WTC11 (cell line): Measurements from ENCODE around the gene ATXN7.

Experiments used
- AR ChIP-seq: fragments of 250-450 bp; sonication (Bioruptor Pico); IDR thresholded peaks from 2 replicates; pipeline ENCODE4 v1.9.0; 2021; ENCODE audit warnings: mild to moderate bottlenecking
- CBFB ChIP-seq: sonication (generic); formaldehyde crosslinking; IDR thresholded peaks from 2 replicates; pipeline ENCODE4 v1.8.1; 2022; ENCODE audit warnings: mild to moderate bottlenecking, low read depth, missing genetic modification reagents
- CREB1 ChIP-seq: sonication (generic); formaldehyde crosslinking; IDR thresholded peaks from 2 replicates; pipeline ENCODE4 v1.8.0; 2023; ENCODE audit warnings: mild to moderate bottlenecking, missing genetic modification reagents
- CREM ChIP-seq: sonication (generic); formaldehyde crosslinking; IDR thresholded peaks from 2 replicates; pipeline ENCODE4 v1.8.1; 2022; ENCODE audit warnings: mild to moderate bottlenecking, missing genetic modification reagents, moderate library complexity
- CTCF ChIP-seq: fragments of 200-600 bp; IDR thresholded peaks from 2 replicates; pipeline ENCODE4 v1.8.0; 2022; ENCODE audit warnings: antibody characterized with exemption
- ESRRA ChIP-seq: sonication (generic); formaldehyde crosslinking; IDR thresholded peaks from 2 replicates; pipeline ENCODE4 v1.8.1; 2022; ENCODE audit warnings: mild to moderate bottlenecking, missing genetic modification reagents, borderline replicate concordance
- MAX ChIP-seq: sonication (generic); formaldehyde crosslinking; IDR thresholded peaks from 2 replicates; pipeline ENCODE4 v1.8.0; 2022; ENCODE audit warnings: mild to moderate bottlenecking, missing genetic modification reagents
- MLX ChIP-seq: sonication (generic); formaldehyde crosslinking; IDR thresholded peaks from 2 replicates; pipeline ENCODE4 v1.8.1; 2023; ENCODE audit warnings: mild to moderate bottlenecking, missing genetic modification reagents, moderate library complexity
- NFATC4 ChIP-seq: fragments of 250-450 bp; sonication (Bioruptor Pico); IDR thresholded peaks from 2 replicates; pipeline ENCODE4 v1.9.0; 2021; ENCODE audit warnings: mild to moderate bottlenecking
- ZNF263 ChIP-seq: sonication (generic); formaldehyde crosslinking; IDR thresholded peaks from 2 replicates; pipeline ENCODE4 v1.8.1; 2022; ENCODE audit warnings: low read depth, mild to moderate bottlenecking, moderate library complexity, missing genetic modification reagents
- ZNF281 ChIP-seq: sonication (generic); formaldehyde crosslinking; IDR thresholded peaks from 2 replicates; pipeline ENCODE4 v1.8.0; 2023; ENCODE audit warnings: mild to moderate bottlenecking, missing genetic modification reagents

GRCh38 chr3:64008487-64009351 is 145.1 kb downstream of the ATXN7 start:
- TF ChIP-seq CREB1, result no peak
- no peak for TF ChIP-seq MLX (CRISPR knock-in tag)
- no peak for TF ChIP-seq NFATC4
- TF ChIP-seq AR (CRISPR knock-in tag), result no peak
- no peak for TF ChIP-seq CTCF
- no peak for TF ChIP-seq ESRRA (CRISPR knock-in tag)
- TF ChIP-seq ZNF263 (CRISPR knock-in tag), result no peak
- TF ChIP-seq ZNF281 (CRISPR knock-in tag), result no peak
- no peak for TF ChIP-seq MAX
- TF ChIP-seq CREM, result no peak
- no peak for TF ChIP-seq CBFB (CRISPR knock-in tag)
